HepG2 (cell line): ENCODE measurements around the gene ABCF1. TPM values are rescaled to one million over a fixed set of nuclear protein-coding genes. Genes with fewer than 3 reads are reported as not detected.

Source experiments
- ADNP ChIP-seq: sonication (generic); formaldehyde crosslinking; IDR thresholded peaks from 2 replicates; pipeline ENCODE4 v1.4.0; 2020; ENCODE audit warnings: missing genetic modification reagents
- AKNA ChIP-seq: sonication (generic); formaldehyde crosslinking; IDR thresholded peaks from 2 replicates; pipeline ENCODE4 v1.4.0; 2020; ENCODE audit warnings: missing genetic modification reagents, borderline replicate concordance
- HBP1 ChIP-seq: IDR thresholded peaks from 2 replicates; pipeline ENCODE4 v1.6.1; 2016; ENCODE audit warnings: low read depth, control low read depth
- HES4 ChIP-seq: sonication (generic); formaldehyde crosslinking; IDR thresholded peaks from 2 replicates; pipeline ENCODE4 v1.9.0; 2021; ENCODE audit warnings: mild to moderate bottlenecking, missing genetic modification reagents, borderline replicate concordance
- HOXA3 ChIP-seq: sonication (generic); formaldehyde crosslinking; IDR thresholded peaks from 2 replicates; pipeline ENCODE4 v1.5.0; 2020; ENCODE audit warnings: missing genetic modification reagents
- KDM2A ChIP-seq: sonication (generic); formaldehyde crosslinking; IDR thresholded peaks from 2 replicates; pipeline ENCODE4 v1.4.0; 2020; ENCODE audit warnings: low read depth, missing genetic modification reagents, borderline replicate concordance
- KMT2B ChIP-seq: IDR thresholded peaks from 2 replicates; pipeline ENCODE4 v1.6.1; 2016; ENCODE audit warnings: missing genetic modification reagents, missing compliant biosample characterization
- MIER3 ChIP-seq: IDR thresholded peaks from 2 replicates; pipeline ENCODE4 v1.6.1; 2016; ENCODE audit warnings: missing compliant biosample characterization, borderline replicate concordance
- MTF2 ChIP-seq: sonication (generic); formaldehyde crosslinking; IDR thresholded peaks from 2 replicates; pipeline ENCODE4 v1.5.0; 2020; ENCODE audit warnings: missing genetic modification reagents, borderline replicate concordance
- PHF5A ChIP-seq: IDR thresholded peaks from one replicate; pipeline ENCODE4 v1.6.1; 2018; ENCODE audit warnings: low read depth, missing genetic modification reagents; ENCODE audit not compliant: unreplicated experiment
- REPIN1 ChIP-seq: sonication (generic); formaldehyde crosslinking; IDR thresholded peaks from 2 replicates; pipeline ENCODE4 v1.8.0; 2022; ENCODE audit warnings: missing genetic modification reagents, low read depth, mild to moderate bottlenecking, borderline replicate concordance
- SALL1 ChIP-seq: sonication (generic); formaldehyde crosslinking; IDR thresholded peaks from 2 replicates; pipeline ENCODE4 v1.8.0; 2022; ENCODE audit warnings: mild to moderate bottlenecking, missing genetic modification reagents
- SIX4 ChIP-seq: sonication (generic); formaldehyde crosslinking; IDR thresholded peaks from 2 replicates; pipeline ENCODE4 v1.4.0; 2020; ENCODE audit warnings: missing genetic modification reagents
- SOX5 ChIP-seq: IDR thresholded peaks from 2 replicates; pipeline ENCODE4 v1.6.1; 2016; ENCODE audit warnings: borderline replicate concordance
- ZBTB10 ChIP-seq: sonication (generic); formaldehyde crosslinking; IDR thresholded peaks from 2 replicates; pipeline ENCODE4 v1.4.0; 2020; ENCODE audit warnings: missing genetic modification reagents, borderline replicate concordance
- ZNF572 ChIP-seq: sonication (generic); formaldehyde crosslinking; IDR thresholded peaks from 2 replicates; pipeline ENCODE4 v1.5.1; 2020; ENCODE audit warnings: mild to moderate bottlenecking, missing genetic modification reagents
- ZNF615 ChIP-seq: sonication (generic); formaldehyde crosslinking; IDR thresholded peaks from 2 replicates; pipeline ENCODE4 v1.5.0; 2020; ENCODE audit warnings: mild to moderate bottlenecking, missing genetic modification reagents, borderline replicate concordance
- ZSCAN9 ChIP-seq: IDR thresholded peaks from 2 replicates; pipeline ENCODE4 v1.6.1; 2016; ENCODE audit warnings: borderline replicate concordance
- polyA plus RNA-seq, 8 experiments: library from polyadenylated mRNA; depleted of rRNA in 3 of 8; stranded (reverse) in 7 of 8; unstranded in 1 of 8; fragments of >200 nt; fragmentation: Illumina TruSeq in 4 of 8; extraction: Trizol in 4 of 8; gene quantifications; 2 replicates each; pipeline versions ENCODE4 v1.2.1 to v1.2.3, GENCODE V29; 2011 to 2016; ENCODE audit warnings: low read depth in 4 of 8, missing spikeins in 1 of 8, mixed read lengths in 1 of 8; ENCODE audit not compliant: insufficient read depth in 1 of 8
- total RNA-seq, 5 experiments: library from RNA; depleted of rRNA; stranded (reverse); fragments of >200 nt; fragmentation: Illumina TruSeq; extraction: Trizol; gene quantifications; 2 replicates each; pipeline ENCODE4 v1.2.3, GENCODE V29; 2016; ENCODE audit warnings: low read depth in 1 of 5

Gene ABCF1
- total and polyA plus RNA-seq, 2 of the 13 experiments (the other 11 are each of a cell fraction or from before 2014, with no cell fraction given): 25.4 to 98.9 TPM

- no peak for TF ChIP-seq AKNA (CRISPR knock-in tag)
- TF ChIP-seq SALL1 (CRISPR knock-in tag): peak; percentile 22; the same call in 1 of the 2 replicates
- no peak for TF ChIP-seq ZBTB10
- TF ChIP-seq REPIN1 (CRISPR knock-in tag): no peak
- no peak for TF ChIP-seq PHF5A
- TF ChIP-seq KDM2A (CRISPR knock-in tag): peak; percentile 87; the same call in 1 of the 2 replicates
- TF ChIP-seq HOXA3: peak; percentile 60; the same call in 1 of the 2 replicates
- no peak for TF ChIP-seq ADNP (CRISPR knock-in tag)
- 0 out of 2 replicates have a peak, but pooled peaks have one; percentile 36 for TF ChIP-seq ZSCAN9 (CRISPR knock-in tag)
- peak; percentile 26; the same call in 1 of the 2 replicates for TF ChIP-seq SOX5 (CRISPR knock-in tag)
- TF ChIP-seq HES4 (CRISPR knock-in tag): no peak
- TF ChIP-seq MTF2 (CRISPR knock-in tag): 0 out of 2 replicates have a peak, but pooled peaks have one; percentile 16
- TF ChIP-seq KMT2B (CRISPR knock-in tag): 0 out of 2 replicates have a peak, but pooled peaks have one; percentile 34
- no peak for TF ChIP-seq SIX4
- 0 out of 2 replicates have a peak, but pooled peaks have one; percentile 30 for TF ChIP-seq HBP1
- no peak for TF ChIP-seq ZNF615 (CRISPR knock-in tag)
- TF ChIP-seq MIER3 (CRISPR knock-in tag): 0 out of 2 replicates have a peak, but pooled peaks have one; percentile 17
- TF ChIP-seq ZNF572 (CRISPR knock-in tag): no peak
Measured at GRCh38 chr6:30541515-30542403, 29.5 kb upstream of the ABCF1 start (continued).
